Epithelial cell of proximal tubule (primary cell): ENCODE results near the gene LRP10. TPM values are rescaled to one million over a fixed set of nuclear protein-coding genes. Genes with fewer than 3 reads are reported as not detected.

ENCODE experiments used
- DNase-seq: peaks from one replicate; pipeline ENCODE4 v3.0.0-alpha.2; 2011; ENCODE audit warnings: low read depth
- H3K4me3 ChIP-seq: 2 replicates; pipeline ENCODE4 v1.5.1; 2011; ENCODE audit warnings: low read depth, mild to moderate bottlenecking, low read length
- total RNA-seq: library from RNA; depleted of rRNA; stranded (reverse); fragments of >200 nt; gene quantifications from 2 replicates; pipeline ENCODE4 v1.2.3, GENCODE V29; 2015
- TF ChIP-seq, protein P1 (sequence below): conservative IDR thresholded peaks from 2 replicates; pipeline ENCODE4 v1.5.1; 2012; ENCODE audit warnings: low read depth, mild to moderate bottlenecking, low read length

The LRP10 gene
- total RNA-seq, 1 donor from 2014 or later: 102 TPM

DNA sequence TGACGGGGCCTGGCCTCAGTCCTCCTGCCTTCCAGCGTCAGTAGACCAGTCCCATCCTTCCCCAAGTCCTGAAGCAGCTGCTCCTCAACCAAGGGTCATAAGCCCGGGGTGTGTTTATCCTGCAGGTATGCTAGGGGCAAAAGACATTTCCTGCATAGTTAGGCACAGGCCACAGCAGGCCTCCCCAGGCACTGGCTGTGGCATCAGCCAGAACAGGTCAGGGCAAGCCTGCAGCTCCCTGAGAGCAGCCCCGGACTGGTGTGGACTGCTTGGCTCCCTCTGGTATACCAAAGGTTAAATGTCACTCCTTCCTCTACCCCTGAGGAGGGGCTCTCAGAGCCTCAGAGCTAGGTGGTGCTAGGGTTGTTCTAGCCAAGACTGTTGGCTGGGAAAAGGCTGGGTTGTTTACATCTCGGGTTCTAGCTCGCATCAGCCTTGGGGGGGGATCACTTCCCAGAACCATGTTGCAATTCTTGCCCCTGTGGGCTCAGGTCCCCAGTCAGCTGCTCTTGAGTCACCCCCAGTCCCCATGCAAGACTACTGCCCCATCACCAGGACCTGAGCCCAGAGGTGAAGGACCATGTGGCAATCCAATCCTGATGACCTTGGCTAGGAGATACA lies 32.3 kb upstream of the LRP10 start:
- TF ChIP-seq, protein P1, sequence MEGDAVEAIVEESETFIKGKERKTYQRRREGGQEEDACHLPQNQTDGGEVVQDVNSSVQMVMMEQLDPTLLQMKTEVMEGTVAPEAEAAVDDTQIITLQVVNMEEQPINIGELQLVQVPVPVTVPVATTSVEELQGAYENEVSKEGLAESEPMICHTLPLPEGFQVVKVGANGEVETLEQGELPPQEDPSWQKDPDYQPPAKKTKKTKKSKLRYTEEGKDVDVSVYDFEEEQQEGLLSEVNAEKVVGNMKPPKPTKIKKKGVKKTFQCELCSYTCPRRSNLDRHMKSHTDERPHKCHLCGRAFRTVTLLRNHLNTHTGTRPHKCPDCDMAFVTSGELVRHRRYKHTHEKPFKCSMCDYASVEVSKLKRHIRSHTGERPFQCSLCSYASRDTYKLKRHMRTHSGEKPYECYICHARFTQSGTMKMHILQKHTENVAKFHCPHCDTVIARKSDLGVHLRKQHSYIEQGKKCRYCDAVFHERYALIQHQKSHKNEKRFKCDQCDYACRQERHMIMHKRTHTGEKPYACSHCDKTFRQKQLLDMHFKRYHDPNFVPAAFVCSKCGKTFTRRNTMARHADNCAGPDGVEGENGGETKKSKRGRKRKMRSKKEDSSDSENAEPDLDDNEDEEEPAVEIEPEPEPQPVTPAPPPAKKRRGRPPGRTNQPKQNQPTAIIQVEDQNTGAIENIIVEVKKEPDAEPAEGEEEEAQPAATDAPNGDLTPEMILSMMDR: no peak
- H3K4me3 ChIP-seq: peak overlapping the region; percentile 75
- DNase-seq: no peak

DNA sequence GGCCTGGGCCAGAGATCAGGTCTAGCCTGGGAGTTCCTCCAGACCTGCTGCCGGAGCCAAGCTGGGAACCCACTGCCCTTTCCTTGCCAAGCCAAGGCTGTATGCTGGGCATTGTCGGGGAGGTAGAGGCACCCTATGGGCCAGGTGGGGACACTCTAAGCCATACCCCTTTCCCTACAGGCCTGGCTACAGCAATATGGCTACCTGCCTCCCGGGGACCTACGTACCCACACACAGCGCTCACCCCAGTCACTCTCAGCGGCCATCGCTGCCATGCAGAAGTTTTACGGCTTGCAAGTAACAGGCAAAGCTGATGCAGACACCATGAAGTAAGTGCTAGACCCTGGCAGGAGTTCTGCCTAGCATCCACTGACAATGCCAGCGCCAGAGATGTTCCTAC lies 30.2 kb upstream of the LRP10 start:
- TF ChIP-seq, protein P1: no peak
- DNase-seq: no peak
- no peak overlapping the region for H3K4me3 ChIP-seq

DNA sequence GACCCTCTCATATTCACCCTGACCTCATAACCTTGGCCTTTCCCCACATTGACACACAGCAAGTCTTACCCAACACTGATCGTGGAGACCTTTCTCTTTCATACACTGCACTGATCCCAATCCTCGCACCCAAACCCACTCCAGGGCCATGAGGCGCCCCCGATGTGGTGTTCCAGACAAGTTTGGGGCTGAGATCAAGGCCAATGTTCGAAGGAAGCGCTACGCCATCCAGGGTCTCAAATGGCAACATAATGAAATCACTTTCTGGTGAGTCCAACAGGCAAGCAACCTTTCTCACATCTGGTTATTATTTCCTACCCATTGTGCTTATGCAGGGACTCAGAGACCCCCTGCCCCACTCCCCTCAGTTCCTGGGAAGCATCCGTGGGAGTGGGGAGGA lies 29.8 kb upstream of the LRP10 start:
- TF ChIP-seq, protein P1: no peak
- DNase-seq: no peak
- H3K4me3 ChIP-seq: no peak overlapping the region

DNA sequence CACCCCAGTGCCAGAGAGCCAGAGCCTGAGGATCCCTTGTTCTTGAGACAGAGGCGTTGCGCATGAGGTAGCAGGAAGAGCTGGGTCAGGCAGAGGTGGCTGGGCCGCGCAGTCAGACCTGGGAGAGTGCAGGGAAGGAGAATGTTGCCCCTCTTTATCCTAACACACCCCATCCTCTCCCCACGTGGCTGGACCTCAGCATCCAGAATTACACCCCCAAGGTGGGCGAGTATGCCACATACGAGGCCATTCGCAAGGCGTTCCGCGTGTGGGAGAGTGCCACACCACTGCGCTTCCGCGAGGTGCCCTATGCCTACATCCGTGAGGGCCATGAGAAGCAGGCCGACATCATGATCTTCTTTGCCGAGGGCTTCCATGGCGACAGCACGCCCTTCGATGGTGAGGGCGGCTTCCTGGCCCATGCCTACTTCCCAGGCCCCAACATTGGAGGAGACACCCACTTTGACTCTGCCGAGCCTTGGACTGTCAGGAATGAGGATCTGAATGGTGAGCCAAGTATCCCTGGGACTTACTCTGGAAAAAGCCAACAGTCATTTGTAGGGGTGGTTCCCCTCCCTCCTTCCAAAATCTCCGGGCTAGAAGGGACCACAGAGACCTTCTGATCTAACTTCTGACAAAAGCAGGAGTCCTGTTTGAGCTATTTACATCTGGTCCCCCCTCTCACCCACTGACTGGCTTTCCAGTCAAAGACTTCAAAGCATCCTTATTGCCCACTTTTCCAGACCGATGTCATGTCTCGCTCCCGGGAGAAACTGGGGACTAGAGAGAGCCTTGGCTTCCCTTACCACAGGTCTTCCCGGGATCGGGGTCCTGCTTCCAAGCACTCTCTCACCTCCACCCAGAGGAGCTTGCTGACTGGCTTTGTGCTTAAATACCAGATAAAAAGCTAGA lies 29.1 kb upstream of the LRP10 start:
- TF ChIP-seq, protein P1: no peak
- DNase-seq: no peak
- H3K4me3 ChIP-seq: no peak overlapping the region

DNA sequence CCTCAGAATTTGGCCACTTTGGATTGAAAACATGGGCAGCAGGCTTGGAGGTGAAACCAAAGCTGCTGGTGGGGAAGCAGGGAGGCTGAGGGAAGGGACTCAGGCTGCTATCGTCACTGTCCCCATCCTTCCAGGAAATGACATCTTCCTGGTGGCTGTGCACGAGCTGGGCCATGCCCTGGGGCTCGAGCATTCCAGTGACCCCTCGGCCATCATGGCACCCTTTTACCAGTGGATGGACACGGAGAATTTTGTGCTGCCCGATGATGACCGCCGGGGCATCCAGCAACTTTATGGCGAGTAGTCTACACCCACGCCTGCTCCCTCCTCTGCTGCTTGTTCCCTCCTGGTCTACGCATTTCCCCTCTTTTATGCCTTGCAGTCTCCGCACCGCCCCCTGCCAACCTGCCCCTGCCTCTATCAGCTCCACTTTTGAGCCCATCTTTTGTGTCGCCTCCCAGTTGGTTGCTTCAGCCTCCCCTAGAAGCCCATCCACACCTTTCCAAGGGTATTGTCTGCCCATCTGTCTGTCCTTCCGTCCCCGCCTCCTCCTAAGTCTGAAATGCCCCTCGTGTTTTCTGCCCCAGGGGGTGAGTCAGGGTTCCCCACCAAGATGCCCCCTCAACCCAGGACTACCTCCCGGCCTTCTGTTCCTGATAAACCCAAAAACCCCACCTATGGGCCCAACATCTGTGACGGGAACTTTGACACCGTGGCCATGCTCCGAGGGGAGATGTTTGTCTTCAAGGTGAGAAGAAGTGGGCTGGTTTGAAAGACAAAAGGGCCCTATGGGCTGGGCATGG lies 28.2 kb upstream of the LRP10 start:
- H3K4me3 ChIP-seq: no peak overlapping the region
- no peak for DNase-seq
- TF ChIP-seq, protein P1: no peak

DNA sequence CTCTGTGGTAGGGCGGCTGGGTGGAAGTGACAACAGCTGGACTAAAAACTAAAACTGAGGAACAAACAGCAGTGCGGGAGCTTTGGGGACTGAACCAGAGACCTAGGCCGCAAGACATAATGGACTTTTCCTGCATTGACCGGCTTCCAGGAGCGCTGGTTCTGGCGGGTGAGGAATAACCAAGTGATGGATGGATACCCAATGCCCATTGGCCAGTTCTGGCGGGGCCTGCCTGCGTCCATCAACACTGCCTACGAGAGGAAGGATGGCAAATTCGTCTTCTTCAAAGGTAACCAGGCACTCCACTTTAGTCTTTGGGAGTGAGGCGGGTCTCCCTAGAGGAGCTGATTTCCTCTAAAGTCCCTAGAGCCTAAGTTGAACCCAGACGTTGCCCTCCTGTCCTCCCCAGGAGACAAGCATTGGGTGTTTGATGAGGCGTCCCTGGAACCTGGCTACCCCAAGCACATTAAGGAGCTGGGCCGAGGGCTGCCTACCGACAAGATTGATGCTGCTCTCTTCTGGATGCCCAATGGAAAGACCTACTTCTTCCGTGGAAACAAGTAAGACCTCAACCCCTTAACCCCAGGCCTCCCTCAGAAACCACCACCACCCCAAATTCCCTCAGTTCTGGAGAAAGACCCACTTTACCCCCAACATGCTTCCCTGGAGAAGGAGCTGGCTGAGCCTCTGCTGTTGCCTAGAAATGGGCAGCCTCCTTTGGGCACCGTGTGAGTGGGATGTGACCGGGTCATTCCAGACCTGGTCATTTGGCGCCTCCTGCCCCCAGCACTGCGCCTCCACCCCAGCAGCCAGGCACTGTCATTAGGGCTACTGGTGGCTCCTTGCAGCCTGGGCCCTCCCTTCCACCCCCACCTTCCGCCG lies 27.1 kb upstream of the LRP10 start:
- no peak overlapping the region for H3K4me3 ChIP-seq
- no peak for DNase-seq
- TF ChIP-seq, protein P1: no peak
